CD4-positive, alpha-beta T cell treated with Interleukin-6 at 100 ng/mL for 8 hours (primary cell): Measurements from ENCODE around the gene NFIA.

ENCODE experiments used
- DNase-seq: peaks from one replicate; pipeline ENCODE4 v3.0.0-alpha.2; 2020; ENCODE audit warnings: mixed read lengths, low spot score

NFIA gene

DNA sequence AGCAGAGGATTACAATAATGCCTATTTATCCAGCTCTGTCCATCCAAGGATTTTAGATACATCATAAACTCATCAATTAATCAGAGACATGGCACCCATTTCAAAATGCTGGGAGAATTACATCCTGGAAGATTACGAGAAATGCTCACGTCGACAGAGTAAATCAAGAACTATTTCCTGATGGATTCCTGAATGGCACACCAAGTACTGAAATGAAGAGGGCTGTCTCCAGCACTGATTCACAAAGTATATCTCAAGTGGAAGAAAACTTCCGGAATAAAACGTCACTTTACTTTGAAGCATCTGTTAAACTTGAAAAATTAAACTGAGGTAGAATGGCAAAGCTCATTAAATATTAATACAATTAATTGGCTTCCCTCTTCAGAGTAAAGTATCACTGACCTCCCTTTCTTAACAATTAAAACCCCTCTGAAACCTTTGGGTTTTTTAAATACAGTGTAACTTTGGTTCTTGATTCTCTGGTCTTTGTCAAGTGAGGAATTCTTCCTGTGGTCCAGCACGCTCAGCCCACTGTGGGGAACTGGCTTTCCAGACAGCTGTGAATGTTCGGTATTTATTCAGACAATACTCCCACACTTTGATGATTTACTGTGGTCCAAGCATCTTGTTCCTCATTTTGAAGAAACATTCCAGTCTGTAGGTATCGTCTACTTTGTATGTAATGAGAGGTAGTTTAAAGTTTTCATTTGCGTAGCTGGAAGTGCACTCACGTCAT lies 288.0 kb downstream of the NFIA start:
- DNase-seq: no peak

DNA sequence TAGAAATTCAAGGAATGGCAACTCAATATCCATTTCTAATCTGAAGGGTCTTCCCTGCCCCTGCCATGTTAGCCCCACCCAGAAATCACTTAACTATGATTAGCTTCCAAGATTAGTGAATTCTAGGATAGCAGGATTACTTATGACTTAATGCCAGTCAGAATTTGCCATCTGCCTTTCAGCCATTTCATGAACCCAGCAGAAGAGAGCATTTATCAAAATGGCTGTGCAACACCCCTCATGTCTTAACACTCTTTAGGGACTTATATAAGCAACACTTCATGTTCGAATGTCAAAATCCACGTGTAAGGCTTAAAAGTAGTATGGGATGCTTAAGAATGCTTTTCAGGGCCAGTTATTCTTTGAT lies 288.5 kb downstream of the NFIA start:
- DNase-seq: no peak

DNA sequence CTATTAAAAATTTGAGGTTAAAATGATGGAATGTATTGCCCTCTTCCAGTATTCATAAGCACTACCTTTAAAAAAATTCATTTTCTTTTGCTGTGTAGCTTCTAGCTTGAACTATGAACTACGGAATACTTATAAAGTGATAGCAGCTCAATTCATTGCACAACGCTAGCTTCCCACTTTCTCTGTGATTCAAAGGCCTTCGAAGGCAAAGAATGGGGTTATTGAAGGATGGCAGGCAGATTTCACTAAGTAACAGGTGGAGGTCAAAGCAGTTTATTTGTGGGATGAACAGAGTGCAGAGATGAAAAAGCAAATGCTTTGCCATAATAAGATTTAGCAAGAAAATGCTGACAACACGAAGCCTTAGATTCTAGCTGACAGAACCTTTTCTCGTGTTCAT lies 290.6 kb downstream of the NFIA start:
- no peak for DNase-seq

- no peak for DNase-seq
Measured at GRCh38 chr1:61374156-61374555, 291.8 kb downstream of the NFIA start.

DNA sequence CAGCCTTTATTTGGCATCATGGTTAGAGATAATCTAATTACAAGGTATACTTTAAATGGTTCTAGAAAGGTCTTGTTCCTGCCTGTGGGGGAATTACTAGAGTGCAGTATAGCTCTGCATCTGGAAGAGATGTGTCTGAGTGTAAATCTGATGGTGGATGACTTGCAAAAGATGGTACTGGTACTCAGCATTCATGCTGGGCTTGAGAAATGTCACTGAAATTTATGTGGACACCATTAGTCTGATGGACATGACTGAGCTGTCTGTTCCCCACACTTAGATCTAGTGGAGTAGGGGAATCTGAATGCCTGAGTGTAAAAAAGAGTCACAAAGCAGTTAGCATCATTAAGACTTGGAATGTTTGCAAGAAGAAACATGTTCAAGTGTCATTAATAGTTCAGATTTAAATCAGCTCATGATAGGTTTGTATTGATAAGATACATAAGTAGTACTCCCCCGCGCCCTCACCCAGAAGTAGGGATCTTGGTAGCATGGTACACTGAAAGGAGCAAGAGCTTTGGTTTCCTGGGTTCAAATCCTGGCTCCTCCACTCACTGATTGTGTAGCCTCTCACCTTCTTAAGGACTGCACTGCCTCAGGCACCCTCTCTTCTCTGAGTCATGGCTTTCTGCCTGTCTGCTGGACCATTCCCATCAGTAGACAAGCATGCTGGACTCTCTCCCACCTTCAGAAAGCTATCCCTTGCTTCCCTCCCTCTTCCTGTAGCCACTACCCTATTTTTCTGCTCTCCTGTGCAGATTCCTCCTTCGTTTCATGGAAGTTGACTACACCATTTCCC lies 292.9 kb downstream of the NFIA start:
- no peak for DNase-seq

DNA sequence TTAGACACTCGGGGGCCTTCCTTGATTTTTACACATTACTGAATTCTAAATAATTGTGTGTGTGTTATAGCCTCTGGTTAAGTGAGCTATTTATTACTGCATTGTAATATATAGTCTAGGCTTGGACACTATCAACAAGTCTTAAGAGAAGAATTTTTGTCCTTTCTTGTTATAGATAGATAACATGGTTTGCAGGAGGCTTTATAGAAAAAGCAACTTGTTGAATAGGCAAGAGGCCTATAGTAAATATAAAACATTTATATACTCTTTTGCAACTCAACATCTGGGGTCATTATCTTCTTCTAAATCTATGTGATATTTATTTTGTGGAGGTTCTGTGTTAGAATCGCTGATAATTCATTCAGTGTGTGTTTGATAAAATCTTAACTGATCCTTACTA lies 293.8 kb downstream of the NFIA start:
- no peak for DNase-seq

- no peak for DNase-seq
Measured at GRCh38 chr1:61377242-61377958, 295.0 kb downstream of the NFIA start.

DNA sequence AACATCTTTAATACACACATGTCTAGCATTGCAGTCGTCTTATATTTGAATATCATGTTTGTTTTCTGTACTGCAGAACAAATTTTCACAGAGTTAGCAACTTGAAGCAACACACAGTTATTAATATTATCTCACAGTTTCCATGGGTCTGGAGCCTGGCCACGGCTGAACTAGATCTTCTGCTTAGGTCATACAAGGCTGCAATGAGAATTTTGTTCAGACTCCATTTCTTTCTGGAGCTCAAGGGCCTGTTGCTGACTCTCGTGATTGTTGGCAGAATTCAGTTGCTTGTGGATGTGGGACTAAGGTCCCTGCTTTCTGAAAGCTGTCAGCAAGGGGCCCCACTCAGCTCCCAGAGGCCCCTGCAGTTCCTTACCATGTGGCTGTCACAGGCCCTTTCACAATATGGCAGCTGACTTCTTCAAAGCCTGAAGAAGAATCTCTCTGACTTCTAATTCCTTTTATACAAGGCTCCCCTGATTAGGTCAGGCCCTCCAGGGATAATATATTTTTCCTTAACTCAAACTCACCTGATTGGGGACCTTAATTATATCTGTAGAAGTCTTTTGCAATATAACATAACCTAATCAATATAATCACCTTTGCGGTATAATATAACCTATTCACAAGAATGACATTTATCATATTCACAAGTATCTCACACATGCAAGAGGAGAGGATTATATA lies 296.3 kb downstream of the NFIA start:
- DNase-seq: no peak

GRCh38 chr1:61379693-61380092 lies 297.3 kb downstream of the NFIA start:
- no peak for DNase-seq

DNA sequence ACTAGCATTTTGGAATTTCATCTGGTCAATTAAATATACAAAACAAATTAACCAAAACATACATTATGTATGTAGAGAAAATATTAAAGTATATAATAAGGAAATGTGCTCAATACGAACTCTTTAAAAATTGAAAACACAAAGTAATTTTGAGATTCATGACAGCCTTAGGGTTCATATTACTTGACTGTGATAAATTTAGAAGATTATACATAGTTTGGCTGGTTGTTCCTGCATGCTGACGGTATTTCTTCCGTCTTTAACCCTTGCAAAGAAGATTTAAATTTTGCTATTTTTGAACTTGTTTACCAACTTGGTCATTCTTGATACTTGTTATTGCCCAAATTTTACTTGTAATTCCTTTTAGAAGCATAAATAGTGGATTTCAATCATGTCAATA lies 298.2 kb downstream of the NFIA start:
- DNase-seq: no peak

- DNase-seq: no peak
Measured at GRCh38 chr1:61386323-61386722, 304.0 kb downstream of the NFIA start.

DNA sequence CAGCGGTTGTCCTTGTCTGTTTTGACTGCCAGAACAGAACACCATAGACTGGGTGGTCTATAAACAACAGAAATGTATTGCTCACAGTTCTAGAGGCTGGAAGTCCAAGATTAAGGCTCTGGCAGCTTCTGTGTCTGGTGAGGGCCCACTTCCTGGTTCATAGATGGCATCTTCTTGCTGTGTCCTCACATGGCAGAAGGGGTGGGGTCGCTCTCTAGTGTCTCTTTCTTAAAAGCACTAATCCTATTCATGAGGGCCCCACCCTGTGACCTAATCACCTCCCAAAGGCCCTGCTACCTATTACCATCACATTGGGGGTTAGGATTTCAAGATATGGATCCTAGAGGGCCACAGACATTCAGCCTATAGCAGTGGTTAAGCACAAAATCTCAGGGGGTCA lies 304.4 kb downstream of the NFIA start:
- no peak for DNase-seq

DNA sequence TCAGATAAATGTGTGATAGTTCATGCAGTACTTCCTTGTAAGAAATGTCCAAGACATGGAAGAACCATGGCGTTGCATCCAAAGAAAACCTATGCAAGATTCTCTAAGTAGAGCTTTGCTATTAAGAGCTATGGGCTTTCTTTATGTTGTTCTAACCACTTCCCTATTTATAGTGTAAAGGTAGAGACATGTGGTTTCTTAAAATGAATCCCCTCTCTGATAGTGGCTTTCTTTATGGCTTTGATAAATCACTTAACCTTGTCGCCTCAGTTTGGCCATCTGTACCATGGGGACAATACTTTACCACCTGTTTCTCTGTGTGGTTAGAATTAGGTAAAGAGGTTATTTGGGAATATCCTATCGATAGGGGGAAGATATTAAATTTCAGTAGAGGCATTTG lies 305.5 kb downstream of the NFIA start:
- no peak for DNase-seq

DNA sequence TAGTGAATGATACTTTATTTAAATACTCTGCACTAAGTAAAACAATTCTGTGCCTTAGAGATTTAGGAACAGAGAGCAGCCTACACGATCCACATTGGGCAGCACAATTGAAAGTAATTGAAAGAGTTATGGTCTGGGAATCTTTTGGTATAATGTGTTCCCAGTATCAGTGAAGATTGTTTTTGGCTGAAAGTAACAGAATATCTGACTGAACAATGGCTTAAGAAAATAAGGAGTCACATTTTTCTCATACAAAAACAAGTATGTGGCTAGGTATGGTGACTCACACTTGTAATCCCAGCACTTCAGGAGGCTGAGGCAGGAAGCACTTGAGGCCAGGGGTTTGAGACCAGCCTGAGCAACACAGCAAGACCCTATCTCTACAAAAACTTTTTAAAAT lies 306.2 kb downstream of the NFIA start:
- no peak for DNase-seq

- no peak for DNase-seq
Measured at GRCh38 chr1:61389194-61389925, 307.0 kb downstream of the NFIA start.

- DNase-seq: no peak
Measured at GRCh38 chr1:61389926-61390845, 307.8 kb downstream of the NFIA start.

GRCh38 chr1:61391730-61392129 lies 309.4 kb downstream of the NFIA start:
- DNase-seq: no peak

- DNase-seq: no peak
Measured at GRCh38 chr1:61392409-61393242, 310.3 kb downstream of the NFIA start.

- no peak for DNase-seq
Measured at GRCh38 chr1:61393575-61393974, 311.2 kb downstream of the NFIA start.
